ENCODE results near the gene OSM.

Gene OSM

GRCh38 chr22:30261134-30261533 lies 5.5 kb downstream of the OSM start:
- peaks cover 25% of the 10 kb centered on the region for H3K27me3 Mint-ChIP-seq (ENCODE audit: low read depth, poor library complexity)
- H3K27ac Mint-ChIP-seq, result no peak overlapping the region
- H3K4me1 Mint-ChIP-seq, result peaks cover 21% of the 10 kb centered on the region
- no peak for DNase-seq
- no peaks in the 10 kb centered on the region for H3K9me3 Mint-ChIP-seq
- TF ChIP-seq, protein P1, sequence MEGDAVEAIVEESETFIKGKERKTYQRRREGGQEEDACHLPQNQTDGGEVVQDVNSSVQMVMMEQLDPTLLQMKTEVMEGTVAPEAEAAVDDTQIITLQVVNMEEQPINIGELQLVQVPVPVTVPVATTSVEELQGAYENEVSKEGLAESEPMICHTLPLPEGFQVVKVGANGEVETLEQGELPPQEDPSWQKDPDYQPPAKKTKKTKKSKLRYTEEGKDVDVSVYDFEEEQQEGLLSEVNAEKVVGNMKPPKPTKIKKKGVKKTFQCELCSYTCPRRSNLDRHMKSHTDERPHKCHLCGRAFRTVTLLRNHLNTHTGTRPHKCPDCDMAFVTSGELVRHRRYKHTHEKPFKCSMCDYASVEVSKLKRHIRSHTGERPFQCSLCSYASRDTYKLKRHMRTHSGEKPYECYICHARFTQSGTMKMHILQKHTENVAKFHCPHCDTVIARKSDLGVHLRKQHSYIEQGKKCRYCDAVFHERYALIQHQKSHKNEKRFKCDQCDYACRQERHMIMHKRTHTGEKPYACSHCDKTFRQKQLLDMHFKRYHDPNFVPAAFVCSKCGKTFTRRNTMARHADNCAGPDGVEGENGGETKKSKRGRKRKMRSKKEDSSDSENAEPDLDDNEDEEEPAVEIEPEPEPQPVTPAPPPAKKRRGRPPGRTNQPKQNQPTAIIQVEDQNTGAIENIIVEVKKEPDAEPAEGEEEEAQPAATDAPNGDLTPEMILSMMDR (IDR thresholded peaks at IDR 0.05), result no peak
- H3K4me3 Mint-ChIP-seq, result no peak overlapping the region
- no peaks in the 10 kb centered on the region for H3K36me3 Mint-ChIP-seq (ENCODE audit: low read depth)

- TF ChIP-seq, protein P1 (IDR thresholded peaks at IDR 0.05), result no peak
- Mint-ChIP-seq H3K27me3 (ENCODE audit: low read depth, poor library complexity) (peaks cover 25% of the 10 kb centered on the region), H3K4me3 (no peak overlapping the region), H3K4me1 (peaks cover 24% of the 10 kb centered on the region), H3K27ac (no peak overlapping the region), H3K9me3 (no peaks in the 10 kb centered on the region), H3K36me3 (ENCODE audit: low read depth) (no peaks in the 10 kb centered on the region)
- no peak for DNase-seq
Measured at GRCh38 chr22:30260682-30261081, 6.0 kb downstream of the OSM start.

DNA sequence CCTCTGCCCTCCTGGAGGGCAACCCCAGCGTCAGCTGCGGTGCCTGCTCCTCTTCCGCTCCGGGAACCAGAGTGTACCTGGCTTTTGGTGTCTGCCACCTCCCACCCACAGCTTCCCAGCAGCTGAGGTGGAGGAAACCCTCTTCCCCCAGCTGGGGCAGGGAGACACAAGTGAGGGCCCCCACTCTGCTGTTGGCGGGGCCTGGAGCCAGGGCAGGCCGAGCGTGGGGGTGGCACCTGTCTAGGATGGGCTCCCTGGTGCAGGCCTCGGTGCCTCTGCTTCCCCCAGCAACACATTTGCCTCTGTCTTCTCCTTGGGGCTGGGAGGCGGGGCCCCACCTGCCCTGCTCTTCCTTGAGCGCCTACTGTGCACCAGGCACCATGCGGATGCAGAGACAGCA lies 6.4 kb downstream of the OSM start:
- Mint-ChIP-seq H3K36me3 (ENCODE audit: low read depth) (no peaks in the 10 kb centered on the region), H3K9me3 (no peaks in the 10 kb centered on the region), H3K4me3 (no peak overlapping the region), H3K4me1 (peaks cover 24% of the 10 kb centered on the region), H3K27me3 (ENCODE audit: low read depth, poor library complexity) (peaks cover 25% of the 10 kb centered on the region), H3K27ac (no peak overlapping the region)
- DNase-seq, result no peak
- TF ChIP-seq, protein P1 (IDR thresholded peaks at IDR 0.05), result no peak

- no peak overlapping the region for H3K27ac Mint-ChIP-seq
- peaks cover 10% of the 10 kb centered on the region for H3K27me3 Mint-ChIP-seq (ENCODE audit: low read depth, poor library complexity)
- peaks cover 57% of the 10 kb centered on the region for H3K4me1 Mint-ChIP-seq
- H3K9me3 Mint-ChIP-seq, result no peaks in the 10 kb centered on the region
- no peak overlapping the region for H3K4me3 Mint-ChIP-seq
- H3K36me3 Mint-ChIP-seq (ENCODE audit: low read depth), result no peaks in the 10 kb centered on the region
- no peak for DNase-seq
- TF ChIP-seq, protein P1 (IDR thresholded peaks at IDR 0.05), result no peak
Measured at GRCh38 chr22:30254314-30254713, 12.3 kb downstream of the OSM start.

- peaks cover 14% of the 10 kb centered on the region for H3K27me3 Mint-ChIP-seq (ENCODE audit: low read depth, poor library complexity)
Measured at GRCh38 chr22:30253205-30253852, 13.3 kb downstream of the OSM start.

More at GRCh38 chr22:30253205-30253852, 13.3 kb downstream of the OSM start:
- DNase-seq, result no peak
- H3K27ac Mint-ChIP-seq, result no peak overlapping the region
- no peak overlapping the region for H3K4me3 Mint-ChIP-seq
- peaks cover 65% of the 10 kb centered on the region for H3K4me1 Mint-ChIP-seq
- TF ChIP-seq, protein P1 (IDR thresholded peaks at IDR 0.05), result no peak
- no peaks in the 10 kb centered on the region for H3K36me3 Mint-ChIP-seq (ENCODE audit: low read depth)
- H3K9me3 Mint-ChIP-seq, result no peaks in the 10 kb centered on the region

Data from nephron progenitor cell (in vitro differentiated cells).